ENCODE data around the gene DIRAS1. TPM values are rescaled to one million over a fixed set of nuclear protein-coding genes. Genes with fewer than 3 reads are reported as not detected.

DIRAS1 gene
- total RNA-seq, 1 experiment from 2014 or later = 7.8 TPM

DNA sequence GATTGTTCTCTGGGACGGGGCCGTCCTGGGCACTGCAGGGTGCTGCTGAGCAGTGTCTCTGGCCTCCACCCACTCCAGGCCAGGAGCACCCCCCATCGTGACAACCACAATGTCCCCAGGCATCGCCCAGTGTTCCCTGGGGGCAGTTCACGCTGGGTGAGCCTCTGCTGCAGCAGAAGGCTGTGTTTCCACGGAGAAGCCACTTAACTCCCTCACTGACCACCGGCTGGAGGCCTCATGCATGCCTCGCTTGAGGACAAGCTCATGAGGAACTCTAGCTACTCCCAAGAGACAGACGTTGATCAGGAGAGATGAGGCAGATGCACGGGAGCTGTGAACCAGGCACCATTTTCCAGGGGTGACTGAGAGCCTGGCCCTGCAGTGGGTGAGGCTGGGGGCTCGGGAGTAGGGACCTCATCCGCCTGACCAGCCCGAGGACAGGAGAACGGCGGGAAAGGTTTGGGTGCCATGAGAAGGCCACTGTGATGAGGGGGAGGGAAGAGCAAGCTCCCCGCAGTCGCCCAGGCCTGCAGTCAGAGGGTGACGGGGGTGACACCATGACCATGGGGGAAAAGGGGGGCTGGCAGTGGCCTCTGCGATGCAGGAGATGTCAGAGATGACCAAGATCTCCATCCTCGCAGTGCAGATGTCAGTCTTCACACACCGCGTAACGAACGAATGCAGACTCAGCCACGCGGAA, 13.6 kb upstream of the DIRAS1 start:
- Histone ChIP-seq H3K27me3 (ENCODE audit: insufficient read depth, low read length) (no peaks in the 10 kb centered on the region), H4K5ac (ENCODE audit: insufficient read length, low read depth, low read length) (no peak overlapping the region)
- no peak overlapping the region for H3K4me3 Mint-ChIP-seq

More for the DNA sequence above, 13.6 kb upstream of the DIRAS1 start:
- Mint-ChIP-seq H3K36me3 (ENCODE audit: insufficient read depth in 1 of 3, low read depth in 3 of 3) (peaks cover 33 to 45% (median 40%) of the 10 kb centered on the region in 3 experiments), H3K4me1 (peaks cover 5 to 6% of the 10 kb centered on the region in 2 experiments), H3K9me3 (no peaks in the 10 kb centered on the region; a peak in 1 of 5 replicates), H3K27ac (no peak overlapping the region), H3K27me3 (ENCODE audit: low read depth) (no peaks in the 10 kb centered on the region; the same call in 1 of the 2 replicates)
- H3K18ac ChIP-seq (ENCODE audit: insufficient read length, low read depth, low read length) = no peak overlapping the region
- H3K9ac ChIP-seq (ENCODE audit: extremely low read depth, insufficient read length, low read length) = no peak overlapping the region
- no peak overlapping the region for H2BK12ac ChIP-seq (ENCODE audit: insufficient read length, low read depth, low read length)
- peaks cover 5% of the 10 kb centered on the region for H3K23me2 ChIP-seq (ENCODE audit: insufficient read length, low read depth, low read length, poor library complexity, severe bottlenecking)
- H3T11ph ChIP-seq (ENCODE audit: low read length) = no peak overlapping the region
- no peak overlapping the region for H3K4me2 ChIP-seq (ENCODE audit: insufficient read depth, insufficient read length, low read length)
- no peak overlapping the region for H2AK5ac ChIP-seq (ENCODE audit: insufficient read length, low read length)
- TF ChIP-seq, protein P1, sequence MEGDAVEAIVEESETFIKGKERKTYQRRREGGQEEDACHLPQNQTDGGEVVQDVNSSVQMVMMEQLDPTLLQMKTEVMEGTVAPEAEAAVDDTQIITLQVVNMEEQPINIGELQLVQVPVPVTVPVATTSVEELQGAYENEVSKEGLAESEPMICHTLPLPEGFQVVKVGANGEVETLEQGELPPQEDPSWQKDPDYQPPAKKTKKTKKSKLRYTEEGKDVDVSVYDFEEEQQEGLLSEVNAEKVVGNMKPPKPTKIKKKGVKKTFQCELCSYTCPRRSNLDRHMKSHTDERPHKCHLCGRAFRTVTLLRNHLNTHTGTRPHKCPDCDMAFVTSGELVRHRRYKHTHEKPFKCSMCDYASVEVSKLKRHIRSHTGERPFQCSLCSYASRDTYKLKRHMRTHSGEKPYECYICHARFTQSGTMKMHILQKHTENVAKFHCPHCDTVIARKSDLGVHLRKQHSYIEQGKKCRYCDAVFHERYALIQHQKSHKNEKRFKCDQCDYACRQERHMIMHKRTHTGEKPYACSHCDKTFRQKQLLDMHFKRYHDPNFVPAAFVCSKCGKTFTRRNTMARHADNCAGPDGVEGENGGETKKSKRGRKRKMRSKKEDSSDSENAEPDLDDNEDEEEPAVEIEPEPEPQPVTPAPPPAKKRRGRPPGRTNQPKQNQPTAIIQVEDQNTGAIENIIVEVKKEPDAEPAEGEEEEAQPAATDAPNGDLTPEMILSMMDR (conservative IDR thresholded peaks at IDR 0.05) = no peak
- no peak overlapping the region for H3K56ac ChIP-seq (ENCODE audit: insufficient read length, low read depth, low read length)
- no peak overlapping the region for H3K27ac ChIP-seq (ENCODE audit: insufficient read length, low read depth, low read length)
- H4K8ac ChIP-seq (replicated peaks; ENCODE audit: insufficient read length, low read depth, low read length) = no peak overlapping the region
- H2AFZ ChIP-seq (ENCODE audit: low read length) = no peak overlapping the region
- H3K79me1 ChIP-seq (ENCODE audit: insufficient read depth, low read depth, low read length, poor library complexity, severe bottlenecking) = no peaks in the 10 kb centered on the region
- no peaks in the 10 kb centered on the region for H3K9me3 ChIP-seq (ENCODE audit: control insufficient read depth, low read depth, low read length)
- no peak overlapping the region for H3K4ac ChIP-seq (ENCODE audit: low read depth, low read length)
- no CpG with 5 or more reads among the region's 26 CpGs for WGBS (ENCODE audit: extremely low coverage, insufficient read length, low lambda C conversion rate)
- no peak overlapping the region for H2BK20ac ChIP-seq (ENCODE audit: low read depth, low read length, poor library complexity, severe bottlenecking)
- no peak overlapping the region for H2BK15ac ChIP-seq (ENCODE audit: low read depth, low read length)
- no peak overlapping the region for H3K23ac ChIP-seq (ENCODE audit: insufficient read length, low read depth, low read length)
- DNase-seq = no peak
- H3K79me2 ChIP-seq (ENCODE audit: insufficient read depth, low read length) = no peaks in the 10 kb centered on the region
- no peak overlapping the region for H2BK120ac ChIP-seq (ENCODE audit: low read depth, low read length, poor library complexity, severe bottlenecking)
- no peak overlapping the region for H2BK5ac ChIP-seq (ENCODE audit: insufficient read length, low read length)
- no peak overlapping the region for H4K91ac ChIP-seq (ENCODE audit: insufficient read length, low read depth, low read length)
- no peak overlapping the region for H3K14ac ChIP-seq (ENCODE audit: insufficient read depth, low read length)
- H4K20me1 ChIP-seq (ENCODE audit: control insufficient read depth, insufficient read depth, insufficient read length) = no peaks in the 10 kb centered on the region
- no peaks in the 10 kb centered on the region for H3K4me1 ChIP-seq (ENCODE audit: insufficient read depth, low read length)

Measured in H9 (cell line).